BE2C (cell line): ENCODE measurements around the gene FUT2.

Experiments
- DNase-seq: peaks from one replicate; pipeline ENCODE4 v3.0.0-alpha.2; 2020
- H3K27me3 ChIP-seq: fragments of 250-450 bp; sonication (Bioruptor Pico); 2 replicates; pipeline ENCODE4 v1.5.1; 2020; ENCODE audit warnings: mild to moderate bottlenecking
- H3K36me3 ChIP-seq: fragments of 250-450 bp; sonication (Bioruptor Pico); 2 replicates; pipeline ENCODE4 v1.5.1; 2020; ENCODE audit warnings: mild to moderate bottlenecking
- H3K4me1 ChIP-seq: fragments of 250-450 bp; sonication (Bioruptor Pico); 2 replicates; pipeline ENCODE4 v1.5.1; 2020
- H3K4me3 ChIP-seq: 2 replicates; pipeline ENCODE4 v1.5.1; 2011; ENCODE audit warnings: low read depth, low read length
- H3K9me3 ChIP-seq: fragments of 250-450 bp; sonication (Bioruptor Pico); 2 replicates; pipeline ENCODE4 v1.5.1; 2020
- CTCF ChIP-seq: IDR thresholded peaks from 2 replicates; pipeline ENCODE4 v1.5.1; 2012; ENCODE audit warnings: mild to moderate bottlenecking, low read depth, low read length

FUT2 gene

GRCh38 chr19:48720251-48720612, 24.5 kb downstream of the FUT2 start:
- no peaks in the 10 kb centered on the region for H3K36me3 ChIP-seq
- DNase-seq = no peak
- H3K4me3 ChIP-seq = peak overlapping the region; percentile 71
- TF ChIP-seq CTCF = no peak
- H3K4me1 ChIP-seq = peaks cover 5% of the 10 kb centered on the region
- no peaks in the 10 kb centered on the region for H3K9me3 ChIP-seq
- no peaks in the 10 kb centered on the region for H3K27me3 ChIP-seq

GRCh38 chr19:48720613-48721296, 25.0 kb downstream of the FUT2 start:
- H3K9me3 ChIP-seq = no peaks in the 10 kb centered on the region
- peak overlapping the region; percentile 71 for H3K4me3 ChIP-seq
- no peak for TF ChIP-seq CTCF
- H3K4me1 ChIP-seq = peaks cover 8% of the 10 kb centered on the region
- peak; percentile 99 for DNase-seq
- no peaks in the 10 kb centered on the region for H3K27me3 ChIP-seq
- no peaks in the 10 kb centered on the region for H3K36me3 ChIP-seq

DNA sequence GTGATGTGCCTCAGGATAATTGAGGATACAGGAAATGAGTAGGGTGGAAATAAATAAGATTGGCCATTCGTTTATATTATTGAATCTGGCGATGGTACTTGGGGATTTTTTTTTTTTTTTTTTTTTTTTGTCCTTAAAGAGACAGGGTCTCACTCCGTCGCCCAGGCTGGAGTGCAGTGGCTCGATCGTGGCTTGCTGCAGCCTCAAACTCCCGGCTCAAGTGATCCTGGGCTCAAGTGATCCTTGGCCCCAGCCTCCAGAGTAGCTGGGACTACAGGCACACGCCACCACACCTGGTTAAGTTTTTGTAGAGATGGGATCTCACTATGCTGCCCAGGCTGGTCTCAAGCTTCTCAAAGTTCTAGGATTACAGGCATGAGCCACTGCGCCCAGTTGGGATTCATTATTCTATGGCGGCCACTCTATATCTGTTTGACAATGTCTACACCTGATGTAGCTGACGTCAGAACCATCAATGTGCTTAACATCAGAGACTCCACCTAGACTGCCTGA, 26.5 kb downstream of the FUT2 start:
- Histone ChIP-seq H3K4me1 (peaks cover 5% of the 10 kb centered on the region), H3K4me3 (no peak overlapping the region), H3K36me3 (no peaks in the 10 kb centered on the region), H3K27me3 (no peaks in the 10 kb centered on the region), H3K9me3 (no peaks in the 10 kb centered on the region)
- no peak for DNase-seq
- no peak for TF ChIP-seq CTCF

DNA sequence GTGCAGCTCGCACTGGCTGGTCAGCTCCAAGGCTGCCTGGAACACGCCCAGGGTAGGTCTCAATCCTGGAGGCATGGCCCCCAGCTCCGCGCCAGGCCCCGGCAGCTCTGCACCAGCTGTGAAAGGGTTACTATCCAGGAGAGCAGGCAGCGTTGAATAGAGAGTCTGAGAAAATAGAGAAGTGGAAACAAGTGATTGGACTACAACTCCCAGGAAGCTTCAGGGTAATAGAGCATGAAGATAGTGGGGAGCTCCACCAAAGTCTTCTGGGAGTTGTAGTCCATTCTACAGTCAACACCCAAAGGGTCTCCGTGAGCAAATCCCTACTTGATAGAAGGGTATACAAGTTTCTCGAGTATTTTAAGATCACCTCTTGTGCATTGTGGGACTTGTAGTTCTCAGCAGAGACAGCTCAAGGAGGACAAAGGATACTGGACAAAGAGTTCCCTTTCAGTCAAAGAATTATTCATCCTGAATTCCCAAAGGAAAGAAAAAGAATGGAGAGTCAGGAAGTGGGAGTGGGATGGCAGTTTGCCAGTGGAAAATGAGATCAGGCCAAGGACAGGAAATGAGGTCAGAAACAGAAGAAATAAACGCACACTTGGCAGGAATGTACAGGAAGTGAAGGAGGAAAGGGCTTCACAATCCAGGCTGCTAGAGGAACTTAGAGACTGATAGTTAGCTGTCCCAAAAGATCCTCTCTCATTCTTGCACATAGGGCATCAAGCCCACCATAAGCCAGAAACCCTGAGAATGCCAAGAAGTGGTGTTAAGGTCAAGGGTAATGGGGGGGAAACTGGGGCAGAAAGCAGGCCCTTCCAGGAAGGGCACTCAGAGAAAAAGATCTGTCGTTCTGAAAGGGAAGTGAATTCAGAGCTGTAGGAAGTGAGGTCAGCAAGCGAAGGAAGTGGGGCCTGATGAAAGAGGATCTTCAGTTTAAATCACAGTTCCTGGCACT, 29.3 kb downstream of the FUT2 start:
- H3K4me3 ChIP-seq = peak overlapping the region; percentile 35
- peaks cover 5% of the 10 kb centered on the region for H3K4me1 ChIP-seq
- H3K27me3 ChIP-seq = no peaks in the 10 kb centered on the region
- no peaks in the 10 kb centered on the region for H3K9me3 ChIP-seq
- no peak for TF ChIP-seq CTCF
- H3K36me3 ChIP-seq = no peaks in the 10 kb centered on the region
- peak; percentile 64 for DNase-seq

GRCh38 chr19:48726556-48726955, 30.8 kb downstream of the FUT2 start:
- no peak for DNase-seq

More at GRCh38 chr19:48726556-48726955, 30.8 kb downstream of the FUT2 start:
- H3K9me3 ChIP-seq = no peaks in the 10 kb centered on the region
- no peaks in the 10 kb centered on the region for H3K36me3 ChIP-seq
- H3K4me1 ChIP-seq = peaks cover 5% of the 10 kb centered on the region
- H3K4me3 ChIP-seq = no peak overlapping the region
- H3K27me3 ChIP-seq = no peaks in the 10 kb centered on the region
- no peak for TF ChIP-seq CTCF
